ENCODE measurements around the gene CENPO. TPM values are rescaled to one million over a fixed set of nuclear protein-coding genes. Genes with fewer than 3 reads are reported as not detected.

The CENPO gene
- total RNA-seq, 1 experiment from 2014 or later = 38.6 TPM

GRCh38 chr2:24870891-24871705 is 77.9 kb downstream of the CENPO start:
- H3K27me3 Mint-ChIP-seq (ENCODE audit: low read depth) = no peaks in the 10 kb centered on the region
- POLR2A ChIA-PET = no interaction called here
- CTCF ChIA-PET = no interaction called here
- peak overlapping the region; percentile 97 for H3K27ac Mint-ChIP-seq
- ATAC-seq (no peak), DNase-seq (ENCODE audit: low spot score) (no peak)
- H3K4me1 Mint-ChIP-seq = peaks cover 17% of the 10 kb centered on the region
- peaks cover 6% of the 10 kb centered on the region; the same call in 1 of the 2 replicates for H3K36me3 Mint-ChIP-seq
- no peak overlapping the region for H3K4me3 Mint-ChIP-seq
- peaks cover 4% of the 10 kb centered on the region for H3K9me3 Mint-ChIP-seq
- TF ChIP-seq GRHL2 (CRISPR knock-in tag; IDR thresholded peaks at IDR 0.05; ENCODE audit: insufficient replicate concordance, severe bottlenecking) (no peak), ZNF425 (CRISPR knock-in tag; conservative IDR thresholded peaks at IDR 0.05) (no peak), CDX4 (CRISPR knock-in tag; IDR thresholded peaks at IDR 0.05; ENCODE audit: borderline replicate concordance) (no peak), ATF6 (CRISPR knock-in tag; IDR thresholded peaks at IDR 0.05) (no peak), E2F4 (CRISPR knock-in tag; IDR thresholded peaks at IDR 0.05; ENCODE audit: borderline replicate concordance, low read depth) (no peak), JUN (CRISPR knock-in tag; IDR thresholded peaks at IDR 0.05) (no peak), E2F1 (CRISPR knock-in tag; IDR thresholded peaks at IDR 0.05) (no peak), PREB (CRISPR knock-in tag; IDR thresholded peaks at IDR 0.05; ENCODE audit: borderline replicate concordance) (no peak), HMGXB4 (CRISPR knock-in tag; IDR thresholded peaks at IDR 0.05) (no peak), USF2 (CRISPR knock-in tag; IDR thresholded peaks at IDR 0.05) (no peak), MYBL2 (CRISPR knock-in tag; IDR thresholded peaks at IDR 0.05) (no peak), GABPB1 (CRISPR knock-in tag; IDR thresholded peaks at IDR 0.05) (no peak), HMGA2 (CRISPR knock-in tag; IDR thresholded peaks at IDR 0.05) (no peak)
